Measurements from ENCODE around the gene RNF212B.
"Not testable (repeated sequence)": the region's sequence is repeated elsewhere in the genome, so short reads cannot be mapped to it uniquely, and the experiment has no call there.

DNA sequence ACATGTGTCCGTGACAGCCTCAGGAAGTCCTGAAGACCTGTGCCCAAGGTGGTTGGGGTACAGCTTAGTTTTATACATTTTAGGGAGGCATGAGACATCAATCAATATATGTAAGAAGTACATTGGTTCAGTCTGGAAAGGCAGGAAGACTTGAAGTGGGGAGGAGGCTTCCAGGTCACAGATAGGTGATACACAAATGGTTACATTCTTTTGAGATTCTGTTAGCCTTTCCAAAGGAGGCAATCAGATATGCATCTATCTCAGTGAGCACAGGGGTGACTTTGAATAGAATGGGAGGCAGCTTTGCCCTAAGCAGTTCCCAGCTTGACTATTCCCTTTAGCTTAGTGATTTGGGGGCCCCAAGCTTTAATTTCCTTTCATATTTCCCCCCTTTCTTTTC lies 38.6 kb upstream of the RNF212B start:
- not testable (repeated sequence) for TF ChIP-seq CTCF, POLR2A (IDR thresholded peaks at IDR 0.05)

Data from gastroesophageal sphincter (tissue), 3 donors.